SU-DHL-6 (cell line): ENCODE data around the gene UFC1.
A peak's percentile ranks its signal among the peaks of the same experiment; 100 is the strongest.

ENCODE experiments used
- EZH2phosphoT487 ChIP-seq: fragments of 200-600 bp; sonication (generic), shearing (Covaris generic); conservative IDR thresholded peaks from 2 replicates; pipeline ENCODE4 v1.6.1; 2018; ENCODE audit warnings: mild to moderate bottlenecking, antibody characterized with exemption, low read length, moderate library complexity, mixed read lengths
- TF ChIP-seq, protein P1 (sequence below): fragments of 200-600 bp; sonication (generic); IDR thresholded peaks from one replicate; pipeline ENCODE4 v1.5.1; 2017; ENCODE audit warnings: antibody characterized with exemption, mild to moderate bottlenecking, low read length, moderate library complexity; ENCODE audit not compliant: insufficient read depth, poor library complexity, severe bottlenecking

DNA sequence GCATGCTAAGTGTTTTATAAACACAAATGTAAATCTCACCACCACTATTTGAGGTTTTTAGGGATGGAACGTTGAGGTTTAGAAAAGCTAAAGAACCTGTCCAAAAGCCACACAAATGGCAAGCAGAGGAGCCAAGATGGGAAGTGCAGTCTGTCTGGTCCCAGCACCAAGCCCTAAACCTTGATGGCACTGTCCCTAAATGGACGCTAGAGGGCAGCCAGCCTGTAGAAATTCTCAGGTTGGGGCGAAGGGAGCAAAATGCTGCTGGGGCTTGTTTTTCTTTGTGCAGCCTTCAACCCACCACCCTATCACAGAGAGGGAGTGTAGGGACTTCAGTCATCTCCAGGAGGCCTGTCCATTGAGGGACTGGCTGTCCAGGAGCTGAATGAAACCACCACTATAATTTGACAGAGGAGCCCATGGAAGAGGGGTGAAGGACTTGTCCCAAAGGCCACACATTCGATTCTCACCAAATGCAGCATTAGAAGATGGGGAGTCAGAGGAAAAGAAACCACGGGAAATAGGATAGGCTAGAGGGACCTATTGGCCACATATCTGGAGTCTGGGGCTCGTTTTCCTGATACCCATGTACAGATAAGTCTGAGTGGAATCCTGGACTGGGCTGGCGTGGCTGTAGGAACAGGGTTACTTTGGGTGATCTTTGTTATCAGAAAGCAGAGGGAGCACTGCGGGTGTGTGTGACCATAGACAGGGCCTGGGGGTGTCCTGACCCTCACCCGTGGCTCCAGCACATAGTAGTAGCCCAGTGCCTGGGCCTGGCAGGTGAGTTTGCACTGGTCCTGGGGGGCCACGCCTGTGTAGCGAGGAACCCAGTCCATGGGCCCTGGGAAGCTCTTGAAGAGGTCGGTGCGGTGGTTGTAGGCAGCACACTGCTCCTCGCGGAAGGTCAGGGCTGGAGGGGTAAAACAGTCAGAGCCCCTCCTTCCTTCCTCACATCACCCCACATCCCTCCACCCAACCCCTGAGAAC lies 39.0 kb downstream of the UFC1 start:
- TF ChIP-seq, protein P1, sequence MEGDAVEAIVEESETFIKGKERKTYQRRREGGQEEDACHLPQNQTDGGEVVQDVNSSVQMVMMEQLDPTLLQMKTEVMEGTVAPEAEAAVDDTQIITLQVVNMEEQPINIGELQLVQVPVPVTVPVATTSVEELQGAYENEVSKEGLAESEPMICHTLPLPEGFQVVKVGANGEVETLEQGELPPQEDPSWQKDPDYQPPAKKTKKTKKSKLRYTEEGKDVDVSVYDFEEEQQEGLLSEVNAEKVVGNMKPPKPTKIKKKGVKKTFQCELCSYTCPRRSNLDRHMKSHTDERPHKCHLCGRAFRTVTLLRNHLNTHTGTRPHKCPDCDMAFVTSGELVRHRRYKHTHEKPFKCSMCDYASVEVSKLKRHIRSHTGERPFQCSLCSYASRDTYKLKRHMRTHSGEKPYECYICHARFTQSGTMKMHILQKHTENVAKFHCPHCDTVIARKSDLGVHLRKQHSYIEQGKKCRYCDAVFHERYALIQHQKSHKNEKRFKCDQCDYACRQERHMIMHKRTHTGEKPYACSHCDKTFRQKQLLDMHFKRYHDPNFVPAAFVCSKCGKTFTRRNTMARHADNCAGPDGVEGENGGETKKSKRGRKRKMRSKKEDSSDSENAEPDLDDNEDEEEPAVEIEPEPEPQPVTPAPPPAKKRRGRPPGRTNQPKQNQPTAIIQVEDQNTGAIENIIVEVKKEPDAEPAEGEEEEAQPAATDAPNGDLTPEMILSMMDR, result peak; percentile 82
- no peak for TF ChIP-seq EZH2phosphoT487
